GM21526 (cell line): ENCODE results near the gene GOLGA8K.
"Not testable (repeated sequence)": the region's sequence is repeated elsewhere in the genome, so short reads cannot be mapped to it uniquely, and the experiment has no call there.

ENCODE experiments used
- ATAC-seq: cut with Tn5 transposase; IDR thresholded peaks from one replicate; pipeline ENCODE4 v1.9.1; 2021; ENCODE audit warnings: moderate library complexity; ENCODE audit not compliant: unreplicated experiment, low FRiP score

Gene GOLGA8K

GRCh38 chr15:32356909-32357308 lies 46.2 kb downstream of the GOLGA8K start:
- ATAC-seq: not testable (repeated sequence)

- ATAC-seq: not testable (repeated sequence)
These were observed 50.3 kb downstream of the GOLGA8K start for GRCh38 chr15:32352748-32353147.

- ATAC-seq: not testable (repeated sequence)
These were observed 52.4 kb downstream of the GOLGA8K start for GRCh38 chr15:32350563-32351220.

- ATAC-seq: not testable (repeated sequence)
These were observed 56.1 kb downstream of the GOLGA8K start for GRCh38 chr15:32347037-32347436.

- not testable (repeated sequence) for ATAC-seq
These were observed 57.0 kb downstream of the GOLGA8K start for GRCh38 chr15:32345978-32346547.

- not testable (repeated sequence) for ATAC-seq
These were observed 59.2 kb downstream of the GOLGA8K start for GRCh38 chr15:32343921-32344320.
